GM12864 (cell line): ENCODE results near the gene NEB.

Experiments
- DNase-seq: peaks from one replicate; pipeline ENCODE4 v3.0.0-alpha.2; 2011; ENCODE audit warnings: low read depth
- H3K4me3 ChIP-seq: 2 replicates; pipeline ENCODE4 v1.5.1; 2011; ENCODE audit warnings: mild to moderate bottlenecking, low read depth, low read length, control low read depth
- CTCF ChIP-seq: IDR thresholded peaks from 2 replicates; pipeline ENCODE4 v1.5.1; 2011; ENCODE audit warnings: low read depth, mild to moderate bottlenecking, moderate library complexity, low read length, control low read depth, inconsistent platforms; ENCODE audit errors: missing control alignments

NEB gene

GRCh38 chr2:151733771-151734672 is at the start of gene NEB:
Gene NEB, minus strand, starts transcription at chr2:151734476. Its CDS starts 1,320 bp downstream, at chr2:151733156.
- TF ChIP-seq CTCF, result no peak
- no peak within 1 kb of the TSS for H3K4me3 ChIP-seq
- DNase-seq, result no peak

GRCh38 chr2:151783133-151783520 is 48.9 kb upstream of the NEB start:
- DNase-seq, result no peak
- TF ChIP-seq CTCF, result no peak

GRCh38 chr2:151782378-151783132 is 48.3 kb upstream of the NEB start:
- no peak for TF ChIP-seq CTCF
- DNase-seq, result no peak
- no peak overlapping the region for H3K4me3 ChIP-seq

More at GRCh38 chr2:151783133-151783520, 48.9 kb upstream of the NEB start:
- no peak overlapping the region for H3K4me3 ChIP-seq

GRCh38 chr2:151781642-151782041 is 47.4 kb upstream of the NEB start:
- H3K4me3 ChIP-seq, result no peak overlapping the region
- TF ChIP-seq CTCF, result no peak
- DNase-seq, result no peak

GRCh38 chr2:151780938-151781337 is 46.7 kb upstream of the NEB start:
- H3K4me3 ChIP-seq, result no peak overlapping the region
- TF ChIP-seq CTCF, result no peak
- no peak for DNase-seq

GRCh38 chr2:151777935-151778334 is 43.7 kb upstream of the NEB start:
- no peak overlapping the region for H3K4me3 ChIP-seq
- DNase-seq, result no peak
- TF ChIP-seq CTCF, result no peak
